ENCODE data around the gene TNPO2. TPM values are rescaled to one million over a fixed set of nuclear protein-coding genes. Genes with fewer than 3 reads are reported as not detected.

TNPO2 gene
- total RNA-seq, 1 experiment from 2014 or later = 105 TPM

GRCh38 chr19:12695514-12695913, 28.2 kb downstream of the TNPO2 start (continued):
- TF ChIP-seq ZNF532 (CRISPR knock-in tag; IDR thresholded peaks at IDR 0.05; ENCODE audit: borderline replicate concordance) (no peak), SMAD4 (CRISPR knock-in tag; IDR thresholded peaks at IDR 0.05) (no peak), NR2C2 (CRISPR knock-in tag; IDR thresholded peaks at IDR 0.05) (no peak), ZNF416 (CRISPR knock-in tag; IDR thresholded peaks at IDR 0.05) (no peak), JUN (CRISPR knock-in tag; IDR thresholded peaks at IDR 0.05) (no peak), ZNF671 (CRISPR knock-in tag; IDR thresholded peaks at IDR 0.05) (no peak)

GRCh38 chr19:12695096-12695495, 28.6 kb downstream of the TNPO2 start:
- DNase-seq (ENCODE audit: low spot score) = no peak
- H3K9me3 Mint-ChIP-seq = no peaks in the 10 kb centered on the region
- peaks cover 8% of the 10 kb centered on the region; the same call in 1 of the 2 replicates for H3K36me3 Mint-ChIP-seq
- no peak overlapping the region for H3K27ac Mint-ChIP-seq
- no peak for TF ChIP-seq ZNF121 (CRISPR knock-in tag; IDR thresholded peaks at IDR 0.05)
- no peak for TF ChIP-seq MYBL2 (CRISPR knock-in tag; IDR thresholded peaks at IDR 0.05)
- no peak for TF ChIP-seq AFF4 (CRISPR knock-in tag; IDR thresholded peaks at IDR 0.05; ENCODE audit: borderline replicate concordance)
- no peak for TF ChIP-seq ZBTB21 (CRISPR knock-in tag; IDR thresholded peaks at IDR 0.05; ENCODE audit: borderline replicate concordance)
- no peak for TF ChIP-seq FOXK1 (CRISPR knock-in tag; IDR thresholded peaks at IDR 0.05)
- no peak for TF ChIP-seq CBFB (CRISPR knock-in tag; IDR thresholded peaks at IDR 0.05; ENCODE audit: low read depth)
- TF ChIP-seq MXD4 (CRISPR knock-in tag; IDR thresholded peaks at IDR 0.05; ENCODE audit: borderline replicate concordance) = no peak
- no peak for TF ChIP-seq ZNF138 (CRISPR knock-in tag; conservative IDR thresholded peaks at IDR 0.05)
- TF ChIP-seq E2F1 (CRISPR knock-in tag; IDR thresholded peaks at IDR 0.05) = no peak
- ATAC-seq = no peak
- ChIA-PET CTCF (interaction anchor here (0.6 to 0.9 kb wide), 2 partner anchors 23 to 63 kb away, joined by 3 read pairs; no protein-coding TSS in a partner anchor), POLR2A (no interaction called here)
- H3K4me1 Mint-ChIP-seq = peaks cover 3% of the 10 kb centered on the region
- H3K27me3 Mint-ChIP-seq (ENCODE audit: low read depth) = no peaks in the 10 kb centered on the region
- H3K4me3 Mint-ChIP-seq = peak overlapping the region; percentile 90

- ATAC-seq = no peak
- no peaks in the 10 kb centered on the region for H3K27me3 Mint-ChIP-seq (ENCODE audit: low read depth)
- ChIA-PET CTCF (no interaction called here), POLR2A (no interaction called here)
- no peak overlapping the region for H3K4me3 Mint-ChIP-seq
- H3K9me3 Mint-ChIP-seq = no peaks in the 10 kb centered on the region
- H3K36me3 Mint-ChIP-seq = peaks cover 7% of the 10 kb centered on the region; the same call in 1 of the 2 replicates
- DNase-seq (ENCODE audit: low spot score) = no peak
- H3K27ac Mint-ChIP-seq = no peak overlapping the region
- H3K4me1 Mint-ChIP-seq = peaks cover 3% of the 10 kb centered on the region
- TF ChIP-seq TEAD1 (CRISPR knock-in tag; IDR thresholded peaks at IDR 0.05) = no peak
- no peak for TF ChIP-seq TCF7 (CRISPR knock-in tag; IDR thresholded peaks at IDR 0.05; ENCODE audit: low read depth)
- TF ChIP-seq NFATC4 (CRISPR knock-in tag; IDR thresholded peaks at IDR 0.05) = no peak
- TF ChIP-seq IRF1 (CRISPR knock-in tag; IDR thresholded peaks at IDR 0.05) = no peak
- no peak for TF ChIP-seq MLX (CRISPR knock-in tag; IDR thresholded peaks at IDR 0.05)
- TF ChIP-seq ZNF263 (CRISPR knock-in tag; IDR thresholded peaks at IDR 0.05; ENCODE audit: low read depth) = no peak
- TF ChIP-seq ATF3 (CRISPR knock-in tag; conservative IDR thresholded peaks at IDR 0.05) = no peak
- no peak for TF ChIP-seq HMGXB4 (CRISPR knock-in tag; IDR thresholded peaks at IDR 0.05)
Measured at GRCh38 chr19:12694641-12695040, 29.1 kb downstream of the TNPO2 start.

Data from WTC11 (cell line).